IMR-90 (cell line): ENCODE data around the gene TBC1D24. TPM values are rescaled to one million over a fixed set of nuclear protein-coding genes. Genes with fewer than 3 reads are reported as not detected.
A peak's percentile ranks its signal among the peaks of the same experiment; 100 is the strongest.

ENCODE experiments used
- ATAC-seq: fragments of 200-7000 bp; cut with Tn5 transposase; 2 replicates; pipeline ENCODE4 v1.9.1; 2020; ENCODE audit warnings: low read depth, mild to moderate bottlenecking, moderate library complexity
- Bru-seq: library from RNA; stranded (reverse); fragments of 400-500 nt; gene quantifications from one replicate; lab custom pipeline; 2021; lab: Mats Ljungman, UMichigan
- BruChase-seq, 2 experiments: library from RNA; stranded (reverse); fragments of 400-500 nt; gene quantifications; one replicate each; lab custom pipeline; 2021; lab: Mats Ljungman, UMichigan
- BruUV-seq: library from RNA; stranded (reverse); fragments of 400-500 nt; replicated peaks from 2 replicates; lab custom pipeline; 2021; lab: Mats Ljungman, UMichigan
- CTCF ChIA-PET: fragments of 300-600 bp; formaldehyde crosslinking; extraction: SDS; loops from one replicate; lab custom pipeline; 2021; ENCODE audit warnings: antibody characterized with exemption; lab: Yijun Ruan, JAX
- POLR2A ChIA-PET: fragments of 300-600 bp; sonication (Branson Sonifier 250); formaldehyde crosslinking; loops from one replicate; lab custom pipeline; 2022; ENCODE audit warnings: antibody characterized with exemption; ENCODE audit not compliant: unreplicated experiment; lab: Charles Lee
- DNase-seq: peaks from one replicate; pipeline ENCODE4 v3.0.0; 2013
- H2AFZ ChIP-seq: replicated peaks from 2 replicates; pipeline ENCODE3; 2013; ENCODE audit warnings: low read length, mild to moderate bottlenecking; ENCODE audit not compliant: poor library complexity
- H2AK5ac ChIP-seq: 2 replicates; pipeline ENCODE4 v1.6.1; 2013; ENCODE audit warnings: low read depth, low read length, inconsistent platforms
- H2AK9ac ChIP-seq: replicated peaks from 2 replicates; pipeline ENCODE3; 2013; ENCODE audit warnings: mild to moderate bottlenecking, low read depth, low read length, moderate library complexity; ENCODE audit not compliant: poor library complexity
- H2BK120ac ChIP-seq: 2 replicates; pipeline ENCODE4 v1.6.1; 2013; ENCODE audit warnings: low read depth, low read length, inconsistent platforms
- H2BK15ac ChIP-seq: 3 replicates; pipeline ENCODE4 v1.6.1; 2013; ENCODE audit warnings: low read depth, low read length, inconsistent platforms
- H2BK20ac ChIP-seq: 2 replicates; pipeline ENCODE4 v1.6.1; 2013; ENCODE audit warnings: low read depth, mild to moderate bottlenecking, inconsistent platforms, low read length, moderate library complexity
- H2BK5ac ChIP-seq: 2 replicates; pipeline ENCODE4 v1.6.1; 2013; ENCODE audit warnings: mild to moderate bottlenecking, low read depth, low read length, inconsistent platforms; ENCODE audit not compliant: poor library complexity, severe bottlenecking
- H3K14ac ChIP-seq: replicated peaks from 2 replicates; pipeline ENCODE4 v1.6.1; 2013; ENCODE audit warnings: low read depth, low read length, inconsistent platforms
- H3K18ac ChIP-seq: 2 replicates; pipeline ENCODE4 v1.6.1; 2013; ENCODE audit warnings: low read depth, low read length, control low read depth
- H3K23ac ChIP-seq: 2 replicates; pipeline ENCODE4 v1.6.1; 2013; ENCODE audit warnings: low read depth, low read length, inconsistent platforms
- H3K27ac ChIP-seq: 2 replicates; pipeline ENCODE4 v1.5.1; 2013; ENCODE audit warnings: mild to moderate bottlenecking, control low read depth, low read length; ENCODE audit not compliant: insufficient read depth
- H3K27me3 ChIP-seq: 2 replicates; pipeline ENCODE4 v1.6.1; 2013; ENCODE audit warnings: low read length; ENCODE audit not compliant: control insufficient read depth, insufficient read depth
- H3K36me3 ChIP-seq: 2 replicates; pipeline ENCODE4 v1.6.1; 2013; ENCODE audit warnings: low read length, mixed read lengths; ENCODE audit not compliant: control insufficient read depth, insufficient read depth
- H3K4ac ChIP-seq: 2 replicates; pipeline ENCODE4 v1.6.1; 2013; ENCODE audit warnings: low read depth, low read length, inconsistent platforms
- H3K4me1 ChIP-seq: 2 replicates; pipeline ENCODE4 v1.6.1; 2013; ENCODE audit warnings: low read length, mixed read lengths; ENCODE audit not compliant: control insufficient read depth, insufficient read depth
- H3K4me2 ChIP-seq: 2 replicates; pipeline ENCODE4 v1.6.1; 2013; ENCODE audit warnings: low read depth, mild to moderate bottlenecking, control low read depth, low read length, moderate library complexity
- H3K4me3 ChIP-seq: 2 replicates; pipeline ENCODE4 v1.5.1; 2013; ENCODE audit warnings: low read depth, mild to moderate bottlenecking, control low read depth, low read length, moderate library complexity; ENCODE audit not compliant: insufficient read depth
- H3K56ac ChIP-seq: 2 replicates; pipeline ENCODE4 v1.6.1; 2013; ENCODE audit warnings: low read length, inconsistent platforms; ENCODE audit not compliant: insufficient read depth; ENCODE audit errors: extremely low read depth
- H3K79me1 ChIP-seq, 2 experiments: 2 replicates each; pipeline ENCODE4 v1.6.1; 2013; ENCODE audit warnings: low read length in 2 of 2, inconsistent platforms in 1 of 2, low read depth in 1 of 2
- H3K9ac ChIP-seq: 2 replicates; pipeline ENCODE4 v1.6.1; 2013; ENCODE audit warnings: low read depth, low read length, control low read depth
- H3K9me1 ChIP-seq: 2 replicates; pipeline ENCODE4 v1.6.1; 2013; ENCODE audit warnings: low read length, inconsistent platforms; ENCODE audit not compliant: insufficient read depth
- H3K9me3 ChIP-seq: 2 replicates; pipeline ENCODE4 v1.6.1; 2013; ENCODE audit warnings: low read length; ENCODE audit not compliant: control insufficient read depth, insufficient read depth
- H4K20me1 ChIP-seq: 2 replicates; pipeline ENCODE4 v1.6.1; 2013; ENCODE audit warnings: low read length, inconsistent platforms; ENCODE audit not compliant: insufficient read depth
- H4K5ac ChIP-seq: 2 replicates; pipeline ENCODE4 v1.6.1; 2013; ENCODE audit warnings: mild to moderate bottlenecking, low read depth, low read length, control low read depth
- H4K8ac ChIP-seq, 2 experiments: 2 replicates each; pipeline ENCODE4 v1.6.1; 2013; ENCODE audit warnings: low read depth in 2 of 2, low read length in 2 of 2, control low read depth in 1 of 2, inconsistent platforms in 1 of 2
- H4K91ac ChIP-seq: 2 replicates; pipeline ENCODE4 v1.6.1; 2013; ENCODE audit warnings: low read depth, low read length, inconsistent platforms; ENCODE audit not compliant: insufficient read depth
- BHLHE40 ChIP-seq: fragments of 150-350 bp; IDR thresholded peaks from 2 replicates; pipeline ENCODE4 v1.6.1; 2016; ENCODE audit warnings: mild to moderate bottlenecking, low read depth, low read length
- CTCF ChIP-seq: conservative IDR thresholded peaks from 2 replicates; pipeline ENCODE4 v1.5.1; 2012; ENCODE audit warnings: mild to moderate bottlenecking, low read depth, low read length, improper control_type of control experiment
- MAZ ChIP-seq: IDR thresholded peaks from 2 replicates; pipeline ENCODE4 v1.6.1; 2012; ENCODE audit warnings: low read depth, mild to moderate bottlenecking, low read length, improper control_type of control experiment, moderate library complexity, borderline replicate concordance
- POLR2A ChIP-seq: IDR thresholded peaks from 2 replicates; pipeline ENCODE4 v1.6.1; 2012; ENCODE audit warnings: mild to moderate bottlenecking, low read depth, low read length
- RFX5 ChIP-seq: IDR thresholded peaks from 2 replicates; pipeline ENCODE4 v1.8.0; 2012; ENCODE audit warnings: low read depth, mild to moderate bottlenecking, low read length, moderate library complexity
- WGBS, 2 experiments: methylation state at CpG; one replicate each; pipeline versions ENCODE4 v1.1.5 to v1.1.7; 2013; ENCODE audit warnings: missing lambda C conversion rate in 2 of 2; ENCODE audit not compliant: insufficient read length in 1 of 2; ENCODE audit errors: extremely low coverage in 2 of 2; 5-methylcytosine and 5-hydroxymethylcytosine counted together
- dilution Hi-C: fragments of 300-500 bp; cut with HindIII; formaldehyde crosslinking; loops from one replicate; pipeline ENCODE4 v1.14.3; 2018; ENCODE audit warnings: low sequenced_read_pairs; ENCODE audit not compliant: unreplicated experiment
- in situ Hi-C: fragments of 300-500 bp; cut with MboI; formaldehyde crosslinking; loops from 3 replicates; pipeline ENCODE4 v1.14.3; 2019; ENCODE audit warnings: low sequenced_read_pairs, inconsistent platforms, mixed read lengths
- intact Hi-C: fragments of 100-400 bp; cut with micrococcal nuclease; formaldehyde crosslinking; loops from 2 replicates; pipeline ENCODE4 v1.10.0; 2022
- long read RNA-seq: library from polyadenylated mRNA; unstranded; transcript quantifications from one replicate; pipeline ENCODE4 v2.0.0, GENCODE V29; 2021; ENCODE audit not compliant: unreplicated experiment
- polyA plus RNA-seq, 3 experiments: library from polyadenylated mRNA; depleted of rRNA; stranded (reverse); fragments of >200 nt; gene quantifications; 2 replicates each; pipeline ENCODE4 v1.2.3, GENCODE V29; 2012; ENCODE audit warnings: low replicate concordance in 1 of 3
- total RNA-seq: library from RNA; depleted of rRNA; stranded (reverse); fragments of >200 nt; gene quantifications from 2 replicates; pipeline ENCODE4 v1.2.3, GENCODE V29; 2012; rRNA removed

The TBC1D24 gene
- total RNA-seq (7.5 and 8.6 TPM in 2 replicates), polyA plus RNA-seq (2012; rRNA removed) (13.4 and 16.2 TPM in 2 replicates), Bru-seq, nascent RNA (percentile 56 among the genes with signal in this experiment), BruChase-seq, experiment 1, labeled RNA remaining after a 6-hour chase (percentile 80 among the genes with signal in this experiment), BruChase-seq, experiment 2, labeled RNA remaining after a 2-hour chase (percentile 77 among the genes with signal in this experiment)
- 6.5 and 11.7 TPM in 2 replicates for polyA plus RNA-seq (2012; cell fraction: cytosol; rRNA removed)
- polyA plus RNA-seq (2012; cell fraction: nucleus; rRNA removed; ENCODE audit: low replicate concordance) = 28.4 and 53.0 TPM in 2 replicates
- long read RNA-seq, partial matches to known transcripts = 0 of 1 reads
- long read RNA-seq, other reads (novel, unspliced or antisense) = 1 of 1 reads

GRCh38 chr16:2474877-2475412 lies at the start of gene TBC1D24:
Gene TBC1D24, plus strand, starts transcription at chr16:2475127. Its CDS starts 21,022 bp downstream, at chr16:2496149.
- intact Hi-C loops (loop anchor here (1.0 kb wide), 1 partner anchor 26 kb away; no protein-coding TSS in a partner anchor), dilution Hi-C loops (no loop called here), in situ Hi-C loops (no loop called here)
- peak within 1 kb of the TSS; percentile 71; the same call in 1 of the 2 replicates for H4K5ac ChIP-seq
- TF ChIP-seq MAZ (peak; percentile 48; the same call in 1 of the 2 replicates), RFX5 (no peak), BHLHE40 (peak; percentile 78), CTCF (no peak), POLR2A (peak; percentile 40; the same call in 1 of the 2 replicates)
- peaks cover 28% of the 10 kb centered on the region for H4K20me1 ChIP-seq
- ChIA-PET POLR2A (interaction anchor here (0.6 kb wide), 2 partner anchors 211 to 243 kb away, joined by 6 to 7 read pairs; no protein-coding TSS in a partner anchor), CTCF (interaction anchor here (0.6 kb wide), 1 partner anchor 8 kb away, joined by 3 read pairs; no protein-coding TSS in a partner anchor)
- no peaks in the 10 kb centered on the region for H3K9me3 ChIP-seq
- H3K36me3 ChIP-seq = no peaks in the 10 kb centered on the region
- ATAC-seq (peak; percentile 79), DNase-seq (peak; percentile 72)
- no peaks in the 10 kb centered on the region; the same call in 1 of the 2 replicates for H3K27me3 ChIP-seq
- H3K9ac ChIP-seq = peak within 1 kb of the TSS; percentile 89
- H3K18ac ChIP-seq = peak within 1 kb of the TSS; percentile 24; the same call in 1 of the 2 replicates
- H3K27ac ChIP-seq = peak within 1 kb of the TSS; percentile 92
- H3K4me3 ChIP-seq = peak within 1 kb of the TSS; percentile 92
- peaks cover 3% of the 10 kb centered on the region; the same call in 1 of the 2 replicates for H3K9me1 ChIP-seq
- H2AK9ac ChIP-seq = peak within 1 kb of the TSS; percentile 95
- H2AK5ac ChIP-seq = peak within 1 kb of the TSS; percentile 87
- peak within 1 kb of the TSS; percentile 88 for H2BK5ac ChIP-seq
- H3K23ac ChIP-seq = peak within 1 kb of the TSS; percentile 65
- H2BK120ac ChIP-seq = no peak within 1 kb of the TSS
- peak within 1 kb of the TSS; percentile 67 to 82 for H4K8ac ChIP-seq
- peak within 1 kb of the TSS; percentile 51 for H3K14ac ChIP-seq
- peak within 1 kb of the TSS; percentile 79 for H4K91ac ChIP-seq
- H3K4me2 ChIP-seq = peak within 1 kb of the TSS; percentile 97
- peaks cover 10 to 62% of the 10 kb centered on the region in 2 experiments; a peak in 3 of 4 replicates for H3K79me1 ChIP-seq
- no peak within 1 kb of the TSS for H2BK20ac ChIP-seq
- H3K4me1 ChIP-seq = peaks cover 15% of the 10 kb centered on the region
- H2BK15ac ChIP-seq = no peak within 1 kb of the TSS
- H2AFZ ChIP-seq = peak within 1 kb of the TSS; percentile 90
- BruUV-seq = no TSS peak
- 0 out of 2 replicates have a peak within 1 kb of the TSS, but pooled peaks have one; percentile 12 for H3K56ac ChIP-seq
- peak within 1 kb of the TSS; percentile 90 for H3K4ac ChIP-seq
- WGBS, 2 experiments = 1% methylated on average over 32 of the region's 77 CpGs; no CpG with 5 or more reads in 1 of the 2 experiments
